OCI-LY7 (cell line): Measurements from ENCODE around the gene TMEM151B. TPM values are rescaled to one million over a fixed set of nuclear protein-coding genes. Genes with fewer than 3 reads are reported as not detected.
A peak's percentile ranks its signal among the peaks of the same experiment; 100 is the strongest.

Source experiments
- BruUV-seq: library from RNA; stranded (reverse); fragments of 400-500 nt; replicated peaks from 2 replicates; lab custom pipeline; 2021; lab: Mats Ljungman, UMichigan
- CTCF ChIA-PET: fragments of 300-600 bp; sonication (Branson Sonifier 250); formaldehyde crosslinking; loops from one replicate; lab custom pipeline; 2022; ENCODE audit warnings: antibody characterized with exemption; ENCODE audit not compliant: unreplicated experiment; lab: Charles Lee
- POLR2A ChIA-PET: fragments of 300-600 bp; sonication (Branson Sonifier 250); formaldehyde crosslinking; loops from one replicate; lab custom pipeline; 2022; ENCODE audit warnings: antibody characterized with exemption; lab: Charles Lee
- DNase-seq: peaks from one replicate; pipeline ENCODE4 v3.0.0-alpha.2; 2015; ENCODE audit warnings: low spot score
- H2AFZ ChIP-seq: fragments of 200-600 bp; sonication (generic), shearing (Covaris generic); 2 replicates; pipeline ENCODE4 v1.6.1; 2014; ENCODE audit warnings: mild to moderate bottlenecking, antibody characterized with exemption, low read length, moderate library complexity
- H3K27ac ChIP-seq: fragments of 200-600 bp; sonication (generic); 2 replicates; pipeline ENCODE4 v1.5.1; 2014; ENCODE audit warnings: mixed run types, low read depth, mild to moderate bottlenecking, moderate library complexity, low read length, inconsistent platforms; ENCODE audit not compliant: poor library complexity, severe bottlenecking
- H3K36me3 ChIP-seq: fragments of 200-600 bp; sonication (generic); 2 replicates; pipeline ENCODE4 v1.6.1; 2014; ENCODE audit warnings: mild to moderate bottlenecking, antibody characterized with exemption, low read length, moderate library complexity, mixed read lengths; ENCODE audit not compliant: insufficient read depth
- H3K4me1 ChIP-seq: fragments of 200-600 bp; sonication (generic); 2 replicates; pipeline ENCODE4 v1.5.1; 2014; ENCODE audit warnings: mild to moderate bottlenecking, low read length; ENCODE audit not compliant: insufficient read depth, poor library complexity, severe bottlenecking
- H3K4me2 ChIP-seq: fragments of 200-600 bp; sonication (generic); 2 replicates; pipeline ENCODE4 v1.6.1; 2014; ENCODE audit warnings: mild to moderate bottlenecking, low read length
- H3K4me3 ChIP-seq: fragments of 200-600 bp; sonication (generic); 2 replicates; pipeline ENCODE4 v1.5.1; 2014; ENCODE audit warnings: mild to moderate bottlenecking, low read depth, low read length; ENCODE audit not compliant: poor library complexity, severe bottlenecking
- H3K79me2 ChIP-seq: fragments of 200-600 bp; sonication (generic); 2 replicates; pipeline ENCODE4 v1.6.1; 2016; ENCODE audit warnings: low read depth, mild to moderate bottlenecking, low read length, moderate library complexity, mixed read lengths; ENCODE audit not compliant: insufficient read depth
- H3K9me2 ChIP-seq: fragments of 200-600 bp; sonication (generic); 2 replicates; pipeline ENCODE4 v1.6.1; 2016; ENCODE audit warnings: mild to moderate bottlenecking, low read length, mixed read lengths; ENCODE audit not compliant: insufficient read depth
- H3K9me3 ChIP-seq: fragments of 200-600 bp; sonication (generic); 2 replicates; pipeline ENCODE4 v1.6.1; 2014; ENCODE audit warnings: mild to moderate bottlenecking, mixed run types, low read length, mixed read lengths
- H4K20me1 ChIP-seq: fragments of 200-600 bp; sonication (generic); 2 replicates; pipeline ENCODE4 v1.6.1; 2014; ENCODE audit warnings: mild to moderate bottlenecking, antibody characterized with exemption, low read length, moderate library complexity, mixed read lengths; ENCODE audit not compliant: insufficient read depth
- CTCF ChIP-seq: fragments of 200-600 bp; sonication (generic); conservative IDR thresholded peaks from 2 replicates; pipeline ENCODE4 v1.5.1; 2014; ENCODE audit warnings: mild to moderate bottlenecking, antibody characterized with exemption, low read length, moderate library complexity, mixed read lengths
- EZH2phosphoT487 ChIP-seq: fragments of 200-600 bp; sonication (generic); IDR thresholded peaks from 2 replicates; pipeline ENCODE4 v1.6.1; 2018; ENCODE audit warnings: low read depth, borderline replicate concordance, mild to moderate bottlenecking, mixed run types, antibody characterized with exemption, low read length, moderate library complexity, mixed read lengths
- intact Hi-C: fragments of 100-400 bp; cut with micrococcal nuclease; formaldehyde crosslinking; loops from one replicate; pipeline ENCODE4 v1.10.0; 2022; ENCODE audit not compliant: unreplicated experiment
- total RNA-seq, 2 experiments: library from RNA; depleted of rRNA in 1 of 2; stranded (reverse); fragments of >200 nt in 1 of 2; shearing (Covaris generic) in 1 of 2; gene quantifications; 2 replicates each; pipeline ENCODE4 v1.2.3, GENCODE V29; 2014 to 2022

The TMEM151B gene
- total RNA-seq, 2 experiments from 2014 or later, result 0.15 TPM; not detected in 1

- H3K27ac ChIP-seq, result peak overlapping the region; percentile 85
- peak overlapping the region; percentile 56 for H2AFZ ChIP-seq
- H4K20me1 ChIP-seq, result no peaks in the 10 kb centered on the region
- peak overlapping the region; percentile 86 for H3K4me3 ChIP-seq
- H3K4me1 ChIP-seq, result peaks cover 62% of the 10 kb centered on the region
- peaks cover 41% of the 10 kb centered on the region for H3K79me2 ChIP-seq
- no peaks in the 10 kb centered on the region for H3K9me2 ChIP-seq
- CTCF ChIA-PET, result no interaction called here
- H3K9me3 ChIP-seq, result no peaks in the 10 kb centered on the region
- H3K36me3 ChIP-seq, result peaks cover 24% of the 10 kb centered on the region; the same call in 1 of the 2 replicates
- no TSS peak for BruUV-seq
- no peak for DNase-seq
- intact Hi-C loops, result loop anchor here (2.0 to 5.0 kb wide), 2 partner anchors 41 to 122 kb away; partner anchors contain the start of gene CDC5L
- POLR2A ChIA-PET, result no interaction called here
- TF ChIP-seq EZH2phosphoT487 (no peak), CTCF (no peak)
- H3K4me2 ChIP-seq, result peak overlapping the region; percentile 96; the same call in 1 of the 2 replicates
These were observed 4.5 kb upstream of the TMEM151B start for GRCh38 chr6:44265722-44266233.

- intact Hi-C loops, result loop anchor here (5.0 kb wide), 1 partner anchor 121 kb away; the partner anchor contains the start of gene CDC5L
- DNase-seq, result no peak
- Histone ChIP-seq H4K20me1 (no peaks in the 10 kb centered on the region), H3K4me1 (peaks cover 57% of the 10 kb centered on the region), H3K27ac (no peak overlapping the region), H3K4me3 (no peak overlapping the region), H3K36me3 (peaks cover 18% of the 10 kb centered on the region; the same call in 1 of the 2 replicates), H2AFZ (no peak overlapping the region), H3K9me3 (no peaks in the 10 kb centered on the region), H3K4me2 (no peak overlapping the region), H3K9me2 (no peaks in the 10 kb centered on the region), H3K79me2 (peaks cover 36% of the 10 kb centered on the region)
- ChIA-PET POLR2A (interaction anchor here (1.6 kb wide), 1 partner anchor 19 kb away, joined by 5 read pairs; the partner anchor contains the start of gene HSP90AB1), CTCF (interaction anchor here (0.6 to 0.9 kb wide), 3 partner anchors 21 to 1393 kb away, joined by 4 to 19 read pairs (median 8); no protein-coding TSS in a partner anchor)
- no TSS peak for BruUV-seq
- TF ChIP-seq EZH2phosphoT487 (no peak), CTCF (no peak)
These were observed 3.9 kb upstream of the TMEM151B start for GRCh38 chr6:44266347-44266746.

- no peak overlapping the region for H2AFZ ChIP-seq
- no peaks in the 10 kb centered on the region for H3K9me2 ChIP-seq
- no peaks in the 10 kb centered on the region for H4K20me1 ChIP-seq
- CTCF ChIA-PET, result interaction anchor here (0.6 to 0.9 kb wide), 3 partner anchors 22 to 1392 kb away, joined by 4 to 19 read pairs (median 8); no protein-coding TSS in a partner anchor
- POLR2A ChIA-PET, result interaction anchor here (0.6 to 1.6 kb wide), 3 partner anchors 20 to 138 kb away, joined by 3 to 5 read pairs (median 5); partner anchors contain the start of gene HSP90AB1
- H3K27ac ChIP-seq, result no peak overlapping the region
- no TSS peak for BruUV-seq
- TF ChIP-seq CTCF, result no peak
- no peak for TF ChIP-seq EZH2phosphoT487
- H3K79me2 ChIP-seq, result peaks cover 27% of the 10 kb centered on the region
- no peak for DNase-seq
- no peak overlapping the region for H3K4me2 ChIP-seq
- no peak overlapping the region for H3K4me3 ChIP-seq
- H3K9me3 ChIP-seq, result no peaks in the 10 kb centered on the region
- intact Hi-C loops, result loop anchor here (5.0 kb wide), 1 partner anchor 120 kb away; the partner anchor contains the start of gene CDC5L
- H3K4me1 ChIP-seq, result peaks cover 48% of the 10 kb centered on the region
- H3K36me3 ChIP-seq, result peaks cover 9% of the 10 kb centered on the region; the same call in 1 of the 2 replicates
These were observed 3.0 kb upstream of the TMEM151B start for GRCh38 chr6:44267252-44267651.
